ENCODE data around the gene CCBE1. TPM values are rescaled to one million over a fixed set of nuclear protein-coding genes. Genes with fewer than 3 reads are reported as not detected.

CCBE1 gene
- polyA plus RNA-seq, 2 of the 4 experiments (the other 2 are of a cell fraction), result 3.0 to 9.9 TPM

GRCh38 chr18:59501920-59502273 lies 195.3 kb downstream of the CCBE1 start:
- no peak for ATAC-seq
- POLR2A ChIA-PET, result no interaction called here
- 47% methylated on average over 6 of the region's 6 CpGs for WGBS (ENCODE audit: missing lambda C conversion rate)

GRCh38 chr18:59500765-59501164 lies 196.5 kb downstream of the CCBE1 start:
- no peak overlapping the region for H3K4me3 ChIP-seq
- DNase-seq (ENCODE audit: low read depth in 1 of 2, low spot score in 1 of 2) (no peak), FAIRE-seq (no peak), ATAC-seq (no peak)
- no peak for TF ChIP-seq CBX2 (IDR thresholded peaks at IDR 0.05; ENCODE audit: borderline replicate concordance, low read depth)
- TF ChIP-seq CHD4 (IDR thresholded peaks at IDR 0.05; ENCODE audit: borderline replicate concordance), result no peak
- ChIA-PET POLR2A (no interaction called here), CTCF (interaction anchor here (1.2 kb wide), 1 partner anchor 16 kb away, joined by 3 read pairs; no protein-coding TSS in a partner anchor)
- H3K27ac ChIP-seq, result no peak overlapping the region
- H3K4me2 ChIP-seq, result no peak overlapping the region
- H3K4me1 ChIP-seq, result no peaks in the 10 kb centered on the region
- no peaks in the 10 kb centered on the region for H3K9me3 ChIP-seq

More at GRCh38 chr18:59501920-59502273, 195.3 kb downstream of the CCBE1 start:
- no peak overlapping the region for H3K4me3 ChIP-seq
- H3K9me3 ChIP-seq, result no peaks in the 10 kb centered on the region
- DNase-seq (ENCODE audit: low read depth in 1 of 2, low spot score in 1 of 2) (no peak), FAIRE-seq (no peak)
- CTCF ChIA-PET, result no interaction called here
- no peak overlapping the region for H3K27ac ChIP-seq
- no peaks in the 10 kb centered on the region for H3K4me1 ChIP-seq
- no peak overlapping the region for H3K4me2 ChIP-seq
- TF ChIP-seq TP53 (CRISPR knock-in tag; IDR thresholded peaks at IDR 0.05), result no peak
- TF ChIP-seq E2F6 (IDR thresholded peaks at IDR 0.05; ENCODE audit: borderline replicate concordance, low read depth), result no peak
- no peak for TF ChIP-seq RCOR1 (IDR thresholded peaks at IDR 0.05; ENCODE audit: low read depth, low read length)
- no peak for TF ChIP-seq RARB (CRISPR knock-in tag; IDR thresholded peaks at IDR 0.05)
- TF ChIP-seq CBX2 (IDR thresholded peaks at IDR 0.05; ENCODE audit: borderline replicate concordance, low read depth), result no peak
- TF ChIP-seq KDM1A (IDR thresholded peaks at IDR 0.05; ENCODE audit: low read depth), result no peak
- TF ChIP-seq REST (IDR thresholded peaks at IDR 0.05), result no peak
- no peak for TF ChIP-seq ZSCAN20 (CRISPR knock-in tag; IDR thresholded peaks at IDR 0.05)
- no peak for TF ChIP-seq PBX3 (IDR thresholded peaks at IDR 0.05)
- no peak for TF ChIP-seq HDAC2 (IDR thresholded peaks at IDR 0.05)
- TF ChIP-seq EP300 (IDR thresholded peaks at IDR 0.05), result no peak

GRCh38 chr18:59498506-59499086 lies 198.6 kb downstream of the CCBE1 start:
- H3K9me3 ChIP-seq, result no peaks in the 10 kb centered on the region
- no peak overlapping the region for H3K27ac ChIP-seq
- TF ChIP-seq CTCF (IDR thresholded peaks at IDR 0.05), result no peak
- no peak for TF ChIP-seq PHF8 (IDR thresholded peaks at IDR 0.05; ENCODE audit: borderline replicate concordance, low read depth)
- TF ChIP-seq KDM5A (IDR thresholded peaks at IDR 0.05), result no peak
- H3K4me1 ChIP-seq, result no peaks in the 10 kb centered on the region
- H3K4me2 ChIP-seq, result no peak overlapping the region
- H3K4me3 ChIP-seq, result no peak overlapping the region
- CTCF ChIA-PET, result no interaction called here
- 41% methylated on average over 4 of the region's 4 CpGs for WGBS (ENCODE audit: missing lambda C conversion rate)
- POLR2A ChIA-PET, result no interaction called here
- no peak for ATAC-seq
- no peak for FAIRE-seq
- DNase-seq (ENCODE audit: low read depth in 1 of 2, low spot score in 1 of 2), result no peak
